SK-N-MC (cell line): ENCODE results near the gene TMEM259.

Source experiments
- DNase-seq: peaks from one replicate; pipeline ENCODE4 v3.0.0-alpha.2; 2011; ENCODE audit warnings: low read depth, low spot score
- H3K27ac ChIP-seq: fragments of 200-600 bp; sonication (generic); 2 replicates; pipeline ENCODE4 v1.5.1; 2016; ENCODE audit warnings: mixed run types
- H3K36me3 ChIP-seq: fragments of 200-600 bp; sonication (generic); 2 replicates; pipeline ENCODE4 v1.6.1; 2017; ENCODE audit warnings: antibody characterized with exemption, low read length, mixed read lengths; ENCODE audit not compliant: insufficient read depth
- H3K4me3 ChIP-seq: fragments of 200-600 bp; sonication (generic); 2 replicates; pipeline ENCODE4 v1.5.1; 2016
- H3K9ac ChIP-seq: fragments of 200-600 bp; sonication (generic); 2 replicates; pipeline ENCODE4 v1.8.0; 2017; ENCODE audit warnings: mixed run types, mixed read lengths; ENCODE audit not compliant: insufficient read length
- H3K9me3 ChIP-seq: fragments of 200-600 bp; sonication (generic); 2 replicates; pipeline ENCODE4 v1.6.1; 2017; ENCODE audit warnings: low read depth, mild to moderate bottlenecking, antibody characterized with exemption, low read length, moderate library complexity, mixed read lengths
- EZH2 ChIP-seq: fragments of 200-600 bp; sonication (generic); IDR thresholded peaks from one replicate; pipeline ENCODE4 v1.6.1; 2017; ENCODE audit warnings: antibody characterized with exemption
- FOXP2 ChIP-seq: optimal IDR thresholded peaks from 2 replicates; pipeline ENCODE3; 2011; ENCODE audit warnings: mild to moderate bottlenecking, moderate library complexity; ENCODE audit not compliant: insufficient read depth; ENCODE audit errors: extremely low read length, control extremely low read depth
- POLR2AphosphoS5 ChIP-seq: IDR thresholded peaks from 2 replicates; pipeline ENCODE4 v1.6.1; 2012; ENCODE audit warnings: mild to moderate bottlenecking, low read depth, low read length, borderline replicate concordance

TMEM259 gene

GRCh38 chr19:1019980-1020867 is 699 bp downstream of the TMEM259 start:
- Histone ChIP-seq H3K27ac (peak overlapping the region; percentile 96), H3K36me3 (no peaks in the 10 kb centered on the region), H3K9me3 (no peaks in the 10 kb centered on the region), H3K4me3 (peak overlapping the region; percentile 86), H3K9ac (peak overlapping the region; percentile 97)
- TF ChIP-seq EZH2 (no peak), FOXP2 (no peak), POLR2AphosphoS5 (no peak)
- DNase-seq, result no peak

- H3K9me3 ChIP-seq, result no peaks in the 10 kb centered on the region
- H3K4me3 ChIP-seq, result peak overlapping the region; percentile 86
- no peak for DNase-seq
- TF ChIP-seq POLR2AphosphoS5 (no peak), FOXP2 (no peak), EZH2 (no peak)
- H3K36me3 ChIP-seq, result no peaks in the 10 kb centered on the region; the same call in 1 of the 2 replicates
- H3K27ac ChIP-seq, result no peak overlapping the region
- peak overlapping the region; percentile 97 for H3K9ac ChIP-seq
Measured at GRCh38 chr19:1019616-1019961, 1.3 kb downstream of the TMEM259 start.

- DNase-seq, result no peak
- Histone ChIP-seq H3K9me3 (no peaks in the 10 kb centered on the region), H3K27ac (no peak overlapping the region; the same call in 1 of the 2 replicates), H3K4me3 (peak overlapping the region; percentile 86), H3K9ac (peak overlapping the region; percentile 97), H3K36me3 (no peaks in the 10 kb centered on the region; the same call in 1 of the 2 replicates)
- TF ChIP-seq FOXP2, result no peak
- TF ChIP-seq EZH2, result no peak
- no peak; the same call in 1 of the 2 replicates for TF ChIP-seq POLR2AphosphoS5
Measured at GRCh38 chr19:1018932-1019615, 1.8 kb downstream of the TMEM259 start.

GRCh38 chr19:1018393-1018792 is 2.5 kb downstream of the TMEM259 start:
- TF ChIP-seq POLR2AphosphoS5 (no peak), FOXP2 (no peak), EZH2 (no peak)
- Histone ChIP-seq H3K27ac (peak overlapping the region; percentile 25; the same call in 1 of the 2 replicates), H3K36me3 (no peaks in the 10 kb centered on the region; the same call in 1 of the 2 replicates), H3K9ac (peak overlapping the region; percentile 8), H3K9me3 (no peaks in the 10 kb centered on the region), H3K4me3 (0 out of 2 replicates have a peak overlapping the region, but pooled peaks have one; percentile 22)
- no peak for DNase-seq

- no peaks in the 10 kb centered on the region for H3K9me3 ChIP-seq
- H3K4me3 ChIP-seq, result 0 out of 2 replicates have a peak overlapping the region, but pooled peaks have one; percentile 22
- DNase-seq, result no peak
- H3K9ac ChIP-seq, result peak overlapping the region; percentile 41
- no peak for TF ChIP-seq FOXP2
- H3K36me3 ChIP-seq, result peaks cover 4% of the 10 kb centered on the region; the same call in 1 of the 2 replicates
- H3K27ac ChIP-seq, result no peak overlapping the region
Measured at GRCh38 chr19:1017906-1018305, 3.0 kb downstream of the TMEM259 start.

GRCh38 chr19:1017115-1017905 is 3.6 kb downstream of the TMEM259 start:
- TF ChIP-seq FOXP2 (no peak), EZH2 (no peak), POLR2AphosphoS5 (no peak)
- DNase-seq, result no peak
- Histone ChIP-seq H3K4me3 (no peak overlapping the region), H3K9me3 (no peaks in the 10 kb centered on the region), H3K27ac (no peak overlapping the region), H3K36me3 (peaks cover 5% of the 10 kb centered on the region; the same call in 1 of the 2 replicates), H3K9ac (peak overlapping the region; percentile 41)

GRCh38 chr19:1016647-1017114 is 4.2 kb downstream of the TMEM259 start:
- no peak for DNase-seq
- no peak overlapping the region for H3K27ac ChIP-seq
- no peak overlapping the region for H3K9ac ChIP-seq
- H3K9me3 ChIP-seq, result no peaks in the 10 kb centered on the region
- H3K36me3 ChIP-seq, result peaks cover 10% of the 10 kb centered on the region; the same call in 1 of the 2 replicates
- TF ChIP-seq EZH2, result no peak
- TF ChIP-seq FOXP2, result no peak
- H3K4me3 ChIP-seq, result no peak overlapping the region
